Raji (cell line): Measurements from ENCODE around the gene ADIPOQ.

Source experiments
- POLR2A ChIP-seq: IDR thresholded peaks from 2 replicates; pipeline ENCODE4 v1.6.1; 2011; ENCODE audit warnings: low read depth, low read length, control low read depth; ENCODE audit not compliant: insufficient read depth

Gene ADIPOQ

GRCh38 chr3:186824430-186825139 is 17.9 kb upstream of the ADIPOQ start:
- TF ChIP-seq POLR2A: no peak

GRCh38 chr3:186825294-186825821 is 17.2 kb upstream of the ADIPOQ start:
- 0 out of 2 replicates have a peak, but pooled peaks have one; percentile 23 for TF ChIP-seq POLR2A

DNA sequence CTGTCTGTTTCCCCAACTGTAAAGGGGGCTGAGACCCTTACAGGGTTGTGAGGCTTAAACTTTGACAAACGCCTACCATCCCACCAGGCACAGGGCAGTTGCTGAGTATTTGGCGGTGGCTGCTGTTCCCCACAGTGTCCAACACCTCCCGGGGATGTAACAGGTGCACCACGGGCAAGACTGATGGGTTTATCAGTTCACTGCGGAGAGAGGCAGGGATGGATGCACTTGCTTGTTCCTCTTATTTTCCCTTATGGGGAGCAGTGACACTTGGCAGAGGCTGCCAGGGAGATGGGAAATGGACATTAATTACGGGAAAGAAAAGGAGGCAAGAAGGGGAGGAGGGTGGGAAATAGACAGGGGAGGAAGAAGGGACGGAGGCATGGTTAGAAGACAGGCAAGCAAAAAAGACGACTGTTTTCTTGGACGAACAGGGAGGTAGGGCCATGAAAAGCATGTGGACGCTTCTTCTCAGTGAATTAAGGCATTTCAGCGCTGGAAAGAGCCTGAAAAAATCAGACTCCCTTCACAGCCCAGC is 16.6 kb upstream of the ADIPOQ start:
- 0 out of 2 replicates have a peak, but pooled peaks have one; percentile 25 for TF ChIP-seq POLR2A

GRCh38 chr3:186826410-186826975 is 16.0 kb upstream of the ADIPOQ start:
- no peak for TF ChIP-seq POLR2A

DNA sequence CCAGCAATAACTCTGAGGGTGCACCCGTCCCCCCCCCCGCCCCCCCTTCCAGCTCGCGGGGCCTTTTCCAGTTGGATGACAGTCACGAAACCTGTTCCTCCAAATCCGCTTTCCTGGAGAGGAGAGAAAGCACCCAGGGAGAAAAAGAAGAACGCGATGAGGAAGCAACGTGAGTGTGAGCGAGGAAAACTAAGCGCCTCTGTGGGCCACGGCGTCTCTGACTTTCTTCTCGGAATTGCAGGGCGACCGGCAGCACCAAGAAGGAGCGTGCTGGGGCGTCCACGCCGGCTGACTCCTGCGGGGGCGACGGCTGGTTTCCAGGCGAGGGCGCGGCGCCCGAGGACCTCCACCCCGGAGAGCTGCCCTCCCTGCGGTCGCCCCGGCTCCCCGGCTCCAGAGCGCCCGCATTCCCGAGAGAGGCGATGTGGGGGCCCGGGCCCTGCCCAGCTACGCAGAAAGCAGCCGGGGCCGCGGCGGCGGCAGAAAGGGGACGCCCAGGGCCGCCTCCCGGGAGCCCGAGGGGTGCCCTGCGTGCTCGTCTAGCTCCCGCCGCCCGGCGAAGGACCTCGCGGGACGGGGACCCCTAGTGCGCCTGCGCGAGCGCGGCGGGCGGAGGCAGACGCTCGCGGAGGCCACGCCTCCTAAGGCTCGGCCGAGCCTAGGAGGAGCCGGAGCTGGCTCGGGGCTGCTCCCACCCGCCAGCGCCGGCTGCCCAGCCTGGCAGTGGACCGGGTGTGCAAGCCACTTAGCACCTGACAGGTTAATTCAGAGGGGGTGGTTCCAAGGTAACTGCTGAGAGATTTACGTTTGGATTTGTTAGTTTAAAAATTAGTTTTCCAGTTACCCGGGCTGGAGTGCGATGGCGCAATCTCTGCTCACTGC is 15.3 kb upstream of the ADIPOQ start:
- TF ChIP-seq POLR2A: peak; percentile 78

DNA sequence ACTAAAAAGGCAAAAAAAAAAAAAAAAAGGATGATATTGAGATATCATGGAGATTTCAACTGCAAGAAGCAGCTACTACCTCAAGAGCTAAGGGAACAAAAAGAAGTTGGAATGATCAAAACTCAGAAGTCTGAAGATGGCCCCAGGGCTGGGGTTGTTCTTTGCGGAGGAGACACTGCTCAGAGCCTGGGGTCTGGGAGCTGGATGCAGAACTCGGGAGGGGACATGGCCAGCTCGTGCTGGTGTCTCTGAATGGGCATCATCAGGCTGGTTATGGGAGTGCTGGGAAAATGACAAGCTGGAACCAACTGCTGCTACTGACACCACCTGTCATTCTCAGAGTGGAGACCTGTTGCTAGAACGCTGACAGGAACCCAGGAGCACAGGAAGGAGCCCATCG is 14.2 kb upstream of the ADIPOQ start:
- TF ChIP-seq POLR2A: no peak

GRCh38 chr3:186831798-186832197 is 10.7 kb upstream of the ADIPOQ start:
- no peak for TF ChIP-seq POLR2A

DNA sequence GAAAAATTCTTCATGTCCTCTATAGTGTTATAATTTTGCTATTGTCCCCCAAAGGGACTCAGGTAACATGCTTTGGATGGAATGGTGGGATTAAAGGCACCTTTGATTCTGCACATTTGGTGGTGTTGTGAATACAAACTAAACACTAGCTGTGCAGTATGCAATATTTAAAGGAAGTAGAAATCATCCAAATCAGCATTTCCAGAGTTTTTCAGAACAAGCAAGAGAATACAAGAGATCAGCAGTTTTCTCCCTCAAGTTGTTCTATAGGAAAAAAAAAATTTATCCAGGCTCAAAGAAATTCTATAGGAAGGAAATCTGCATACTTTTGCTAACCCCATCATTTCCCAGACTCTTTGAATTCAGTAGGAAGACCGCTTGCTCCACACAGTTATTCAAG is 10.2 kb upstream of the ADIPOQ start:
- no peak for TF ChIP-seq POLR2A

GRCh38 chr3:186839874-186840641 is 2.5 kb upstream of the ADIPOQ start:
- TF ChIP-seq POLR2A: no peak

DNA sequence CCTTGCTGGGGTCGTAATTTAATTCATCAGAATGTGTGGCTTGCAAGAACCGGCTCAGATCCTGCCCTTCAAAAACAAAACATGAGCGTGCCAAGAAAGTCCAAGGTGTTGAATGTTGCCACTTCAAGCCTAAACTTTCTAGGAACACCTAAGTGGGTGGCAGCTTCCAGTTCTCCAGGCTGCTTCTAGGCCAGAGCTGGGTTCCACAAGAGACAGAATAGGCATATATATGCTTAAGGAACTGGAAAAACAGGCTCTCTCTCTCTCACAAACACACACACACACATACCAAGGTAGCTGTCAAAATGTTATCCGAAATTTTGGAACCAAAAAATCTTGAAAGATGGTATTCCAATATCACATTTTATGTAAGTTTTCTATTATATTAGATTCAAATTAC is 890 bp upstream of the ADIPOQ start:
- no peak for TF ChIP-seq POLR2A

GRCh38 chr3:186843039-186843432 is 526 bp downstream of the ADIPOQ start:
- TF ChIP-seq POLR2A: no peak

DNA sequence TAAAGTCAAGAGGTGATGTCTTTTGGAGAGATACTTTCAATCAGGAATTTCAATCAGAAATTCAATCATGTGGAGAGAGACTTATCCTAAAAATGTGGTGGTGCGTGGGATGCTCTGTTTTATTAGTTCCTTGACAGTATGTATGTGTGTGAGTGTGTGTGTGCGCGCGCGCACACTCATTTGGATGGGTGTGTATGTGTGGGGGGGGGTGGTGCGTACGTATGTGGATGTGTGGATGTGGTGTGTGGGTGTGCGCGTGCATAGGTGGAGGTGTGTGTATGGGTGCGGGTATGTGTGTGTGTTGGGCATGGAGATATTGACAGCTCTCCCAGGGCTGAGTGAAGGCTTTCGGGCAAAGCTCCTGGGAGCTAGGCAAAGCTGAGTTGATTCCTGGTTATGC is 2.4 kb downstream of the ADIPOQ start:
- TF ChIP-seq POLR2A: no peak

DNA sequence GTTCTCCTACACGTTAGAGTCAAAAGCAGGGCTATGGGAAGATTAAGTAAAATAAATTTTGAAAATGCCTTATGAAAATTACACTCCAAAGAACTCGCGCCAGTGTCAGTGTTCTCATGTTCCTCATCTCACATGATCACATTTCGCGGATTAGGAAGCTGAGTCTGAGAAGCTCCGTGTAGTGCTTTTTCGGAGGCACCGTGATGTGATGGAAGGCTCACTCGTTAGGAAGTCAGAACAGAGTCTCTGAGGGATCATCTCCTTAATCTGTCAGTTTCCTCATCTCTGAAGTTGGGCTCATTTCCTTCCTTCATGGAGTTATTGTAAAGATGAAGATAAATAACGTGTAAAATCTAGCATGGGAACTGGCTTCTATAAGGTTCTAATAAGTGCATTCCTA is 3.2 kb downstream of the ADIPOQ start:
- TF ChIP-seq POLR2A: no peak

DNA sequence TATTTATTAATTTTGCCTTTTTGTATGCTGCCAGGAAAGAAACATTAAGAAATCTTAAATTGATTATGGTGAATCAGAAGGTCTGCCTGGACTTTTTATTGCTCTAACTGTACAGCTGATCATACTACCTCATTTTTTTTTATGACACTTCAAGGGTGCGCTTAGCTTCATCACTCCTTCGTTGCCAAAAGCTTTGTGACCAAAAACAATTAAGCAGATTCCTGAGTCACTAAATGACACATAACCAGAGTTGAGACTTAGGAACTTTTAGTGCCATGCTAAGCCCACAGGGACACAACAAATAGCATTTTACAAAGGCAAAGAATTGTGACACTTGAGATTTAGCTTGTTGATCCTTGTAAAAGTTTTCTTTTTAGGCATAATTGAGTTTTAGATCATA is 4.9 kb downstream of the ADIPOQ start:
- no peak for TF ChIP-seq POLR2A

GRCh38 chr3:186849374-186849975 is 7.0 kb downstream of the ADIPOQ start:
- TF ChIP-seq POLR2A: no peak

- TF ChIP-seq POLR2A: no peak
Measured at GRCh38 chr3:186852994-186853393, 10.5 kb downstream of the ADIPOQ start.
